Osteoblast (primary cell): ENCODE data around the gene YWHAB. TPM values are rescaled to one million over a fixed set of nuclear protein-coding genes. Genes with fewer than 3 reads are reported as not detected.

Experiments
- DNase-seq: peaks from one replicate; pipeline ENCODE4 v3.0.0; 2011; ENCODE audit warnings: low spot score, mixed read lengths; ENCODE audit not compliant: insufficient read length; ENCODE audit errors: missing footprints
- H2AFZ ChIP-seq: 2 replicates; pipeline ENCODE4 v1.6.0; 2011; ENCODE audit warnings: mild to moderate bottlenecking, low read length
- H3K27ac ChIP-seq: 2 replicates; pipeline ENCODE4 v1.5.1; 2011; ENCODE audit warnings: mild to moderate bottlenecking, low read depth, low read length, moderate library complexity
- H3K27me3 ChIP-seq: 2 replicates; pipeline ENCODE4 v1.6.0; 2012; ENCODE audit warnings: mild to moderate bottlenecking, control low read depth, inconsistent platforms, low read length, moderate library complexity; ENCODE audit not compliant: insufficient read depth
- H3K36me3 ChIP-seq: 2 replicates; pipeline ENCODE4 v1.5.1; 2011; ENCODE audit warnings: mild to moderate bottlenecking, low read length, control low read depth, moderate library complexity; ENCODE audit not compliant: insufficient read depth
- H3K4me1 ChIP-seq: 2 replicates; pipeline ENCODE4 v1.5.1; 2011; ENCODE audit warnings: mild to moderate bottlenecking, low read length, control low read depth, moderate library complexity; ENCODE audit not compliant: insufficient read depth
- H3K4me2 ChIP-seq: 2 replicates; pipeline ENCODE4 v1.6.0; 2011; ENCODE audit warnings: mild to moderate bottlenecking, low read length; ENCODE audit not compliant: insufficient read depth
- H3K4me3 ChIP-seq: fragments of 200-600 bp; sonication (generic); 3 replicates; pipeline ENCODE4 v1.5.1; 2012; ENCODE audit warnings: mild to moderate bottlenecking, low read length, inconsistent platforms; ENCODE audit not compliant: insufficient read depth
- H3K79me2 ChIP-seq: 2 replicates; pipeline ENCODE4 v1.6.0; 2012; ENCODE audit warnings: mild to moderate bottlenecking, low read length, control low read depth, inconsistent platforms; ENCODE audit not compliant: insufficient read depth
- H3K9me3 ChIP-seq: 2 replicates; pipeline ENCODE4 v1.5.1; 2011; ENCODE audit warnings: low read depth, low read length, control low read depth
- H4K20me1 ChIP-seq: 2 replicates; pipeline ENCODE4 v1.6.0; 2012; ENCODE audit warnings: mild to moderate bottlenecking, low read length, control low read depth; ENCODE audit not compliant: insufficient read depth
- CTCF ChIP-seq: IDR thresholded peaks from 2 replicates; pipeline ENCODE4 v1.5.1; 2011; ENCODE audit warnings: mild to moderate bottlenecking, low read depth, low read length, moderate library complexity; ENCODE audit errors: extremely low read depth
- total RNA-seq: library from RNA; depleted of rRNA; stranded (reverse); fragments of >200 nt; gene quantifications from 2 replicates; pipeline ENCODE4 v1.2.3, GENCODE V29; 2012

Gene YWHAB
- total RNA-seq, 1 donor, result 121 TPM

GRCh38 chr20:44908987-44909871 is 23.7 kb downstream of the YWHAB start:
- Histone ChIP-seq H3K4me2 (peak overlapping the region; percentile 90), H2AFZ (no peak overlapping the region), H3K4me3 (peak overlapping the region; percentile 82), H3K27ac (no peak overlapping the region), H3K36me3 (peaks cover 54% of the 10 kb centered on the region), H3K4me1 (no peaks in the 10 kb centered on the region), H4K20me1 (peaks cover 2% of the 10 kb centered on the region), H3K27me3 (no peaks in the 10 kb centered on the region), H3K9me3 (no peaks in the 10 kb centered on the region), H3K79me2 (peaks cover 20% of the 10 kb centered on the region)
- TF ChIP-seq CTCF, result no peak
- no peak for DNase-seq

GRCh38 chr20:44909872-44910689 is 24.6 kb downstream of the YWHAB start, which contains the start of gene PABPC1L:
PABPC1L (plus strand) TSS chr20:44910060; CDS start chr20:44910144, 84 bp downstream.
- Histone ChIP-seq H3K79me2 (peaks cover 13% of the 10 kb centered on the region), H3K27me3 (no peaks in the 10 kb centered on the region), H4K20me1 (no peaks in the 10 kb centered on the region), H3K36me3 (peaks cover 45% of the 10 kb centered on the region), H3K9me3 (no peaks in the 10 kb centered on the region), H3K4me2 (peak within 1 kb of the TSS; percentile 90), H2AFZ (peak within 1 kb of the TSS; percentile 58), H3K27ac (peak within 1 kb of the TSS; percentile 17), H3K4me1 (no peaks in the 10 kb centered on the region), H3K4me3 (peak within 1 kb of the TSS; percentile 82)
- no peak for TF ChIP-seq CTCF
- DNase-seq, result peak; percentile 95

DNA sequence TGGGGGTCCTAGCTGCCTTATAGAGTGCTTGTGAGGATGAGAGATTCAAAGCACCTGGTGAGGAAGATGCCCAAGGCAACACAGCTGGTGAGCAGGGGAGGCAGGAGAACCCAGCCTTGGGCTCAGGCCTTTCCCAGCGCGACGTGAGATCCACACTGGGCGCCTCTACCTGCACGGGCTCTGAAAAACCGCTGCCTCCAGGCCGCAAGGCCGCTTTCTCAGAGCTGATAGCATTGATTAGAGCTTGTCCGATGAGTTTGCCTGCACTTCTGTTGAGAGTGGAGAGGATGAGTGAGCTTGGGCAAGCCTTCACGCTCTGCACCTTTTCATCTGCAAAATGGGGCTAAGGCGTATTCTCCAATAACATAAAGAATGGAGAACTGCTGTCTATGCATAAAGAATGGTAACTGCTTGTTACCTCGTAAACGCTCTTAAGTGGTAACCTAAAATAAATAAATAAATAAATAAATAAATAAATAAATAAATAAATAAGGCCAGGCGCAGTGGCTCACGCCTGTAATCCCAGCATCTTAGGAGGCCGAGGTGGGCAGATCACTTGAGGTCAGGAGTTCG is 25.3 kb downstream of the YWHAB start:
- peak overlapping the region; percentile 90 for H3K4me2 ChIP-seq
- H3K9me3 ChIP-seq, result no peaks in the 10 kb centered on the region
- H3K27me3 ChIP-seq, result no peaks in the 10 kb centered on the region
- peaks cover 8% of the 10 kb centered on the region for H3K79me2 ChIP-seq
- H4K20me1 ChIP-seq, result no peaks in the 10 kb centered on the region
- TF ChIP-seq CTCF, result no peak
- H2AFZ ChIP-seq, result peak overlapping the region; percentile 58
- no peak overlapping the region for H3K27ac ChIP-seq
- peak overlapping the region; percentile 82 for H3K4me3 ChIP-seq
- H3K4me1 ChIP-seq, result no peaks in the 10 kb centered on the region
- DNase-seq, result no peak
- peaks cover 39% of the 10 kb centered on the region for H3K36me3 ChIP-seq
